Non-pigmented ciliary epithelial cell (primary cell): ENCODE data around the gene PRDM5.
"Not testable (repeated sequence)": the region's sequence is repeated elsewhere in the genome, so short reads cannot be mapped to it uniquely, and the experiment has no call there.

Source experiments
- DNase-seq: peaks from one replicate; pipeline ENCODE4 v3.0.0-alpha.2; 2010; ENCODE audit warnings: low read depth

Gene PRDM5

GRCh38 chr4:120753854-120754253 is 168.7 kb downstream of the PRDM5 start:
- DNase-seq: no peak

GRCh38 chr4:120750152-120750525 is 172.4 kb downstream of the PRDM5 start:
- DNase-seq: no peak

GRCh38 chr4:120749445-120750151 is 172.9 kb downstream of the PRDM5 start:
- no peak for DNase-seq

GRCh38 chr4:120741636-120742035 is 180.9 kb downstream of the PRDM5 start:
- DNase-seq: not testable (repeated sequence)

- no peak for DNase-seq
Observed at GRCh38 chr4:120736312-120736711, 186.2 kb downstream of the PRDM5 start.

- no peak for DNase-seq
Observed at GRCh38 chr4:120733968-120734367, 188.6 kb downstream of the PRDM5 start.

- no peak for DNase-seq
Observed at GRCh38 chr4:120733054-120733453, 189.5 kb downstream of the PRDM5 start.

- no peak for DNase-seq
Observed at GRCh38 chr4:120731561-120731960, 191.0 kb downstream of the PRDM5 start.

DNA sequence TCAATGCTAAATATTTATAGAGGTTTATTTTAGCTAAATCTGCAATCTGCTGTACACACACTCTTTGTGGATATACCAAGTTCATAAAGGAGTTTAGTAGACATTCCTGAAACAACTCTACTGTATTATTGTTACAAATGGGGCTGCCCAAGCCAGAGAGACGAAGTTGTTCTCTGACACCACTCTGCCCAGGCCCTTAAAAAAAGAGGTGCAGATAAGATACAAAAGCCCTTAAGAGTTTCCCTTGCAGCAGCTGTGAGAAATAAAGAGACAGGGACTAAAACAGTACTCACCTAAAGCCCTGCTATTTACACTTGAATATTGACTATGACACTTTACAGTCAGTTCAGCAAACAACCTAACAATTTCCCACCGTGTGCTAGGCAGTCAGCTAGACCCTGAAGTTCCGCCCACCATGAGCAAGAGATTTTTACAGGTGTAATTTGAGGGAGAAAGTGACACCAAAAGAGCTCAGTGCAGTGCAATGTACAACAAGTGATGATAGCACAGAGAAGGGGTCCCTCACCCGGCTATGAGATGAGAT is 191.7 kb downstream of the PRDM5 start:
- no peak for DNase-seq

DNA sequence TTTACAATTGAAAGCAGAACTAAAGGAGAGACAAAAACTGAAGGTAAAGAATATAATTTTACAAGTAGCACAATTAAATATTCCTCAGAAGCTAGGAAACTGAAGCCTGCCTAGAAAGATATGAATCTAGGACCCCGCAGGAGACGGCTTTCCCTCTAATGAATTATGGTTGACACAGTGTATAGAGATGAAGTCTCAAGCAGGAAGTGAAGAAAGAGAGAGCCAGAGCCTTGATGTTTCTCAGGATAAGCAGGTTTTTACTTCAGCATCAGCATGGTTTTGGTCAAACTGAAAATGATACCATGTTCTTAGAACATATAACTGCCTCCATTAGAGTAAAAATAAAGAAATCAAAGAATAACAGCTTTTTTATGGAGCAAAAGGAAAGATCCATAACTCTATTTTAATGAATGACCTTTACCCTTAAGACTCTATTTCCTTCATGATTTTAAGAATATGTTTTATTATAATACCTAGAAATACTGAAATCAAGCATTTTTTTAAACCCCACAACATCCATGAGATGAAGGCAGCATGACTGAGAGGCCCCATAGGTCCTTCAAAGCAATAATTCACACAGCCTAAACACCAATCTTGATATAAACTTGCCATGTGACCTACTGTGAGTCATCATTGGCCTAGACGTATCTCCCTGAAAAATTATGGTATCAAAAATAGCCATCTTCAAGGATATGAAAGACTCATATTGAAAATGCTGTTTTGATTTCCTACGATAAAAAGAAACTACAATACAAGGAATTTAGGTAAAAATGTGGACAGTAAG is 193.4 kb downstream of the PRDM5 start:
- DNase-seq: no peak

DNA sequence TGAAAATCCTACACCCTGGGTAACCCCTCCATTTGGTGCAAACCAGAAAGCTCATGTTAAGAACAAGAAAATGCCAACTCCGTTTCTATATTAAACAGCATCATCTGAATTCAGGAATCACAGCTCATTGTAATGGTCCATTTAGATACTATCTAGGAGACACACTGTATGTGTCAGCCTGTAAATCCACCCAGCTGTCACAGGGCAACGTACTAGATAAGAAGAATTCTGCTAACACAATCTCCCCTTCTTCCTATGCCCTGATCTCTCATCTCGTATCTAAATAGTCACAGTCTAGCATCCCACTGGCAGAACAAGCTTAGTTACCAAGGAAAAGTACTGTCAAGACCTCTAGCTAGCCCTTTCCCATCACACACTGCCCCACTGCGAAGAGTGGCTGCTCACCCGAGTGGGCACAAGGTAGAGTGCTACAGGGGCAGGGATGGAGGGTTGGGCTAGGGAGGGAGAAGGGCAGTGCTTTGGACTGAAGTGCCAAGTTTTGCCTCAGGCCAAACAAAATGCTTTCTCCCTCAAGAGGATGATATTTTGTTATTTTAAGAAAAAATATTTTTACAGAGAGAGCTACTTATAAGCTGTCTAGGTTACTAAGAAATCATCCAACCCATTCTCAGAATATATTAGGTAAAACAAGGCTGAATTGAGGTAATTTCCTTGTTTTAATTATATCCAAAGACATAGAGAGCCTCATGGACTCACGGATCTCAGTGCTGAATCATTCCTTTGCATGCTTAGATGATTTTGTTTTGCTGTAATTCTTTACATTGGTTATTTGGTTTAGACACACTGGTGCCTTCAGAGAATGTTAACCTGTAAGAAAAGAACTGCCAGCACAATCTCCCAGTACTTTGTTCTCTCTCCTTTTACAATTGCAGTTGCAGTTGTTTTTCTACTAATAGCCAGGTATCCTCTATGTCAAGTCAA is 196.6 kb downstream of the PRDM5 start:
- no peak for DNase-seq

GRCh38 chr4:120724656-120725055 is 197.9 kb downstream of the PRDM5 start:
- no peak for DNase-seq

- DNase-seq: no peak
Observed at GRCh38 chr4:120723986-120724385, 198.5 kb downstream of the PRDM5 start.

GRCh38 chr4:120723105-120723504 is 199.4 kb downstream of the PRDM5 start:
- DNase-seq: no peak

DNA sequence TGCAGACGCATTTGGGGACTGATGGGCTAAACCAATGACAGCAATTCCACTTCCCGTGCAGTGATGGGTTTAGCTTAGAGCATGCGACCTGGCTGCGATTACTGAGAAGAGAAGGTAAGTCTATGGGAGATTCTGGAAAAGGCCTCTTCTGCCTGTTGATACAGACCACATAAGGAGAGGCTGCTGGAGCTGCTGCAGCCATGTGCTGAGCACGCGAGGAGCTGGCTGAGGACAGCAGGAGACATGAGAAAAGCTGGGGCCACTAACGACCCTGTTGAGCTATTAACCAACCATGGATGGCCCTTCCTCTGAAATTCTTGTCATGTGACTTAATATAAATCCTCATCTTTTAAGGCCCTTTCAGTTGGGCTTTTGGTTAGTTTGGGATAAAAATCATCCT is 199.9 kb downstream of the PRDM5 start:
- no peak for DNase-seq

- no peak for DNase-seq
Observed at GRCh38 chr4:120720354-120720934, 202.1 kb downstream of the PRDM5 start.

DNA sequence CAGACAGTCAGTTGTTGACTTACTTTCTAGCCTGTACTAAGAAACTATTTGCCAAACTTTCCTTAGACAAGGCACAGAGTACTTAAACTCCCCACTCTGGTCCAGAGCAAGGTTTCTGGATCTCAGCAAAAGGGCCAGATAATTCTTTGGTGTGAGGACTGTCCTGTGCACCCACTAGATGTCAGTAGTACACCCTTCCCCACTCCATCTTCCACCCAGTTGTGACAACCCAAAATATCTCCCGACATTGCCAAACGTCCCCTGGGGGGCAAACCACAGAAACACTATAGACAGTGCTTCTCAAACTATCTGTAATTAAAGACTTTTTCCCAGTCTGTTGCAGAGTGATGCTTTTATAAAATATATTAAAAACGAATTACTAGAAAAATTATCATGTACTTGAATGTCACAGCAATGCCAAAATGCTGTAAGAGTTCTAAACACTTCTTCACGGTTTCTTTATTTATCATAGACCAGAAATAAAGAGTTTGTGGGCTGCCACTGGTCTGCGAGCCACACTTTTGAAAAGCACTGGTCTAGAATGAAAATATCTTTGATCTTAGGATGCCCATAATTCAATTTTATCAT is 203.5 kb downstream of the PRDM5 start:
- DNase-seq: peak; percentile 15

GRCh38 chr4:120716346-120716745 is 206.2 kb downstream of the PRDM5 start:
- no peak for DNase-seq

- no peak for DNase-seq
Observed at GRCh38 chr4:120714417-120715010, 208.0 kb downstream of the PRDM5 start.

- no peak for DNase-seq
Observed at GRCh38 chr4:120709991-120710390, 212.5 kb downstream of the PRDM5 start.

GRCh38 chr4:120704538-120704937 is 218.0 kb downstream of the PRDM5 start:
- no peak for DNase-seq
